Uterus (tissue), 4 donors: ENCODE measurements around the gene B9D2. TPM values are rescaled to one million over a fixed set of nuclear protein-coding genes. Genes with fewer than 3 reads are reported as not detected.
"Not testable (repeated sequence)": the region's sequence is repeated elsewhere in the genome, so short reads cannot be mapped to it uniquely, and the experiment has no call there.

ENCODE experiments used
- DNase-seq, 2 donors: peaks; one replicate each; pipeline ENCODE4 v3.0.0-alpha.2; 2019 to 2020
- H3K27ac ChIP-seq, 2 donors: fragments of 200-600 bp; sonication (generic); 1 replicate in 1 of 2; 2 replicates in 1 of 2; pipeline ENCODE4 v1.5.1; 2016 to 2018
- H3K27me3 ChIP-seq, 2 donors: fragments of 200-600 bp; sonication (generic); one replicate each; pipeline ENCODE4 v1.5.1; 2018 to 2019; ENCODE audit warnings: control low read depth in 1 of 2
- H3K36me3 ChIP-seq, 2 donors: fragments of 200-600 bp; sonication (generic); one replicate each; pipeline ENCODE4 v1.5.1; 2019; ENCODE audit warnings: control low read depth in 1 of 2
- H3K4me1 ChIP-seq, 2 donors: fragments of 200-600 bp; sonication (generic); one replicate each; pipeline ENCODE4 v1.5.1; 2018 to 2019; ENCODE audit warnings: control low read depth in 1 of 2
- H3K4me3 ChIP-seq, 2 donors: fragments of 200-600 bp; sonication (generic); 1 replicate in 1 of 2; 2 replicates in 1 of 2; pipeline ENCODE4 v1.5.1; 2018 to 2019; ENCODE audit warnings: mild to moderate bottlenecking in 1 of 2
- H3K9me3 ChIP-seq, 2 donors: fragments of 200-600 bp; sonication (generic); one replicate each; pipeline ENCODE4 v1.5.1; 2019; ENCODE audit warnings: control low read depth in 1 of 2
- POLR2A ChIP-seq, 2 donors: fragments of 450-650 bp; IDR thresholded peaks; one replicate each; pipeline ENCODE4 v1.6.1; 2016; ENCODE audit warnings: antibody characterized with exemption in 2 of 2, mild to moderate bottlenecking in 1 of 2, moderate library complexity in 1 of 2
- intact Hi-C: fragments of 100-400 bp; cut with DNase I; formaldehyde crosslinking; loops from one replicate; pipeline ENCODE4 v1.15.1; 2023; ENCODE audit warnings: low total_unique reads
- total RNA-seq, 4 donors: library from RNA; depleted of rRNA in 3 of 4; stranded (reverse); fragments of >200 nt in 3 of 4; gene quantifications; one replicate each; pipeline versions ENCODE4 v1.1.0 to v1.2.4, GENCODE V29; 2014 to 2023
- TF ChIP-seq, protein P1 (sequence below), 4 experiments: fragments of 200-600 bp in 2 of 4; fragments of 450-650 bp in 2 of 4; sonication (generic) in 2 of 4; IDR thresholded peaks; one replicate each; pipeline ENCODE4 v1.5.1; 2016 to 2019; ENCODE audit warnings: antibody characterized with exemption in 4 of 4, mild to moderate bottlenecking in 2 of 4, moderate library complexity in 1 of 4
- donor health status: DM: yes; HTN: yes; CAD: no.

Gene B9D2
- total RNA-seq, 4 donors from 2014 or later, result 0.29 to 6.2 (median 3.5) TPM; not detected in 1

DNA sequence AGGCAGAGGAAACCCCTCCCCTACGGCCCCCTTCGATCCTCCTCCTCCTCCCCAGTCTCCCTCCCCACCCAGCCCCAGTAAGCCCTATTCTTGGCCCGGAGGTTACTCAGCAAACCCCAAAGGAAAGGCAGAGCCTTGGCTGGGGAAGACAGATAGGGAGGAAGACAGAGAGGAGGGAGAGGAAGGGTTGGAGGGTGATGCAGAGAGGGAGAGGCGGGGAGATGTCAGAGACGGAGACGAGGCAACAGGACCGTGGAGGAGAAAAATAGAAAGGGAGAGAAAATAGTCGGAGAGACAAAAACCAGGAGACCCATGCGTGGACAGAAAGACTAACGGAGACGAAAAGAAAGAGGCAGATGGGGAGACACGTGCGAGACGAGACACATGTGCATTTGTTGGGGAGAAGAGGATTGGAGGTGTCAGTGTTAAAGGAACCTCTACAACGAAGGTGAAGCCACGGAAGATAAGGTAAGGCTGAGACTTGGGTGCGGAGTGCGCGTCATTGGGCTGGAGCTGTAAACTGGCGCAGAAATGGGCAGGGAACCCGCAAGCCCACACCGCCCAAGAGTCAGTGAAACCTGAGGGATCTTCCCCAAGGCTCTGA, 13.1 kb downstream of the B9D2 start:
- peak overlapping the region; percentile 65 to 70 for H3K4me3 ChIP-seq
- H3K4me1 ChIP-seq, result peaks cover 0 to 6% of the 10 kb centered on the region in 2 donors
- DNase-seq, result no peak
- H3K9me3 ChIP-seq, result no peaks in the 10 kb centered on the region
- TF ChIP-seq, protein P1, sequence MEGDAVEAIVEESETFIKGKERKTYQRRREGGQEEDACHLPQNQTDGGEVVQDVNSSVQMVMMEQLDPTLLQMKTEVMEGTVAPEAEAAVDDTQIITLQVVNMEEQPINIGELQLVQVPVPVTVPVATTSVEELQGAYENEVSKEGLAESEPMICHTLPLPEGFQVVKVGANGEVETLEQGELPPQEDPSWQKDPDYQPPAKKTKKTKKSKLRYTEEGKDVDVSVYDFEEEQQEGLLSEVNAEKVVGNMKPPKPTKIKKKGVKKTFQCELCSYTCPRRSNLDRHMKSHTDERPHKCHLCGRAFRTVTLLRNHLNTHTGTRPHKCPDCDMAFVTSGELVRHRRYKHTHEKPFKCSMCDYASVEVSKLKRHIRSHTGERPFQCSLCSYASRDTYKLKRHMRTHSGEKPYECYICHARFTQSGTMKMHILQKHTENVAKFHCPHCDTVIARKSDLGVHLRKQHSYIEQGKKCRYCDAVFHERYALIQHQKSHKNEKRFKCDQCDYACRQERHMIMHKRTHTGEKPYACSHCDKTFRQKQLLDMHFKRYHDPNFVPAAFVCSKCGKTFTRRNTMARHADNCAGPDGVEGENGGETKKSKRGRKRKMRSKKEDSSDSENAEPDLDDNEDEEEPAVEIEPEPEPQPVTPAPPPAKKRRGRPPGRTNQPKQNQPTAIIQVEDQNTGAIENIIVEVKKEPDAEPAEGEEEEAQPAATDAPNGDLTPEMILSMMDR (IDR thresholded peaks at IDR 0.05), result no peak
- no peak for TF ChIP-seq POLR2A (IDR thresholded peaks at IDR 0.05)
- peak overlapping the region; percentile 90 to 96 for H3K27ac ChIP-seq
- intact Hi-C loops, result no loop called here
- H3K27me3 ChIP-seq, result no peaks in the 10 kb centered on the region
- H3K36me3 ChIP-seq, result no peaks in the 10 kb centered on the region

DNA sequence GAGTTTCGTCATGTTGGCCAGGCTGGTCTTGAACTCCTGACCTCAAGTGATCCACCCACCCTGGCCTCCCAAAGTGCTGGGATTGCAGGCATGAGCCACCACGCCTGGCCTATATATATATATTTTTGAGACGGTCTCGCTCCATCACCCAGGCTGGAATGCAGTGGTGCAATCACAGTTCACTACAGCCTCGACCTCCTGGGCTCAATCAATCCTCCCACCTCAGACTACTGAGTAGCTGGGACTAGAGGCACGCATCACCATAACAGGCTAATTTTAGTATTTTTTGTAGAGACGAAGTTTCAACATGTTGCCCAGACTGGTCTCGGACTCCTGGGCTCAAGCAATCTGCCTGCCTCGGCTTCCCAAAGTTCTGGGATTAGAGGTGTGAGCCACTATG, 17.0 kb downstream of the B9D2 start:
- DNase-seq, H3K27me3 ChIP-seq, H3K36me3 ChIP-seq, H3K9me3 ChIP-seq, intact Hi-C loops, H3K4me3 ChIP-seq, H3K4me1 ChIP-seq, H3K27ac ChIP-seq: not testable (repeated sequence)

DNA sequence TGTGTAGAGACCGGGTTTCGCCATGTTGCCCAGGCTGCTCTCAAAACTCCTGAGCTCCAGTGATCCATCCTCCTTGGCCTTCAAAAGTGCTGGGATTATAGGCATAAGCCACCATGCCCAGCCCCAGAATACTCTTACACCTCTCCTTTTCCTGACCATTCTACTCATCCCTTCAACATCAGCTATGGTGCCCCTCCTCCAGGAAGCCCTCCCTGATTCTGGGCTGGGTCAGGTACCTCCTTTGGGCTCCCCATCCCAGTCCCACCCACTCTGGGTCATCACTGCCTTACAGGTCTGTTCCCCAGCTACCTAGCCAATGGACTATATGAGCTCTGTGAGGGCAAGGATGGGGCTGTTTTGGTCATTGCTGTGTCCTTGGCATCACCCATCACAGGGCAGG, 19.8 kb downstream of the B9D2 start:
- H3K36me3 ChIP-seq, result no peaks in the 10 kb centered on the region
- no peak for TF ChIP-seq POLR2A (IDR thresholded peaks at IDR 0.05)
- TF ChIP-seq, protein P1 (IDR thresholded peaks at IDR 0.05), result no peak

DNA sequence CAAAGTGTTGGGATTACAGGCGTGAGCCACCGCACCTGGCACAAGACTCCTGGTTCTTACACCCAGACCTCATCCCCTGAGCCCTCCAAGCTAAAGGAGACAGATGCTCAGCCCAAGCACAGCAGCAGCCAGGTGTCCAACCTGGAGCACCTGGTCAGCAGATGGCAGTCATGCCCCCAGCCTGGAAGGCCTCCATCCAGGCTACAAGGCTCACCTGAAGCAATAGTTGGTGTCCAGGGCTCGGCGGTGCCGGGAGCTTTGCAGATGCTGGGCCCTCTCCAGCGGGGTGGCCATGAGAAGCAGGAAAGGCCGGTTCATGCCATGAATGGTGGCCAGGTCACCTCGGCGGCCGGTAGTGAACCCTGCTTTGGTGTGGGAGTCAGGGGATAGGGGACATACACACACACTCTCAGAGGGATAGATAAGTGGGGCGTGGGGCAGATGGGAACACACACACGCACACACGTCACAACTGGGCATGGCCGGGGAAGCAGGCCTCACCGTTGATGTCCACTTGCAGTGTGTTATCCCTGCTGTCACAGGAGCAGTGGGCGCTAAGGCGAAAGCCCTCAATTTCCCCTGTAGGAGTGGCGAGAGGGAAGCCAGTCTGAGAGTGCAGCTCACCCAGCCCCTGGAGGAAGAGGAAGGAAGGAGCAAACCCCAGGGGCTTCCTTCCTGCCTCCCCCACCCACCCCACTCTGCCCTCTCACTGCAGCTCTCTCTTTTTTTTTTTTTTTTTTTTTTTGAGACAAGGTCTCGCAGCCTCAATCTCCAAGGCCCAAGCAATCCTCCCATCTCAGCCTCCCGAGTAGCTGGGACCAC, 22.1 kb downstream of the B9D2 start:
- H3K9me3 ChIP-seq, result no peaks in the 10 kb centered on the region
- no peak for DNase-seq
- H3K27ac ChIP-seq, result no peak overlapping the region
- no peaks in the 10 kb centered on the region for H3K36me3 ChIP-seq
- no peaks in the 10 kb centered on the region for H3K27me3 ChIP-seq
- no peak overlapping the region for H3K4me3 ChIP-seq
- no peak for TF ChIP-seq POLR2A (IDR thresholded peaks at IDR 0.05)
- TF ChIP-seq, protein P1 (IDR thresholded peaks at IDR 0.05), result no peak
- intact Hi-C loops, result no loop called here
- no peaks in the 10 kb centered on the region for H3K4me1 ChIP-seq

More for the DNA sequence above, 19.8 kb downstream of the B9D2 start:
- Histone ChIP-seq H3K9me3 (no peaks in the 10 kb centered on the region), H3K27ac (no peak overlapping the region), H3K4me3 (no peak overlapping the region), H3K4me1 (no peaks in the 10 kb centered on the region), H3K27me3 (no peaks in the 10 kb centered on the region)
- intact Hi-C loops, result no loop called here
- DNase-seq, result no peak

DNA sequence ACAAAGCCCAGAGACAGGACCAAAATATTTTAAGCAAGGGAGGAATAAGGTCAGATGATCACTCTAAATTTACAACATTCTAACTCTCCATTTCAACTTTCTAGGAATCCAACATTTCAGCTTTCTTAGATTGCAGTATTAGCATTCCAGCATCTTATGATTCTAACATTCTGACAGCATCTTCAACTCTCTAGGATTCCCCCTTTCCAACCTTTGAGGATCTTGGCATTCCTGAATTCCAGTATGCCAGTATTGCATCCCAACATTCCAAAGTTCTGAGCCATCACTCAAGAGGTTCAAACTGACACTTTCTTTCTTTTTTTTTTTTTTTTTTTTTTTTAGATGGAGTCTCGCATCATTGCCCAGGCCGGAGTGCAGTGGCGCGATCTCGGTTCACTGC, 24.0 kb downstream of the B9D2 start:
- Histone ChIP-seq H3K27ac (no peak overlapping the region), H3K27me3 (no peaks in the 10 kb centered on the region), H3K4me1 (no peaks in the 10 kb centered on the region), H3K36me3 (no peaks in the 10 kb centered on the region), H3K9me3 (no peaks in the 10 kb centered on the region), H3K4me3 (no peak overlapping the region)
- TF ChIP-seq, protein P1 (IDR thresholded peaks at IDR 0.05), result no peak
- no peak for TF ChIP-seq POLR2A (IDR thresholded peaks at IDR 0.05)
- intact Hi-C loops, result no loop called here
- DNase-seq, result no peak
